Left ventricle myocardium inferior (tissue), 1 donor: Measurements from ENCODE around the gene ERBB2. TPM values are rescaled to one million over a fixed set of nuclear protein-coding genes. Genes with fewer than 3 reads are reported as not detected.
A peak's percentile ranks its signal among the peaks of the same experiment; 100 is the strongest.
"Not testable (repeated sequence)": the region's sequence is repeated elsewhere in the genome, so short reads cannot be mapped to it uniquely, and the experiment has no call there.

ENCODE experiments used
- DNase-seq: peaks from one replicate; pipeline ENCODE4 v3.0.0-alpha.2; 2020
- H3K27ac ChIP-seq: fragments of 200-600 bp; replicated peaks from 2 replicates; pipeline ENCODE4 v1.8.0; 2021
- H3K27me3 ChIP-seq: fragments of 200-600 bp; 2 replicates; pipeline ENCODE4 v1.8.0; 2021; ENCODE audit warnings: low read depth
- H3K36me3 ChIP-seq: fragments of 200-600 bp; 2 replicates; pipeline ENCODE4 v1.8.0; 2021
- H3K4me1 ChIP-seq: fragments of 200-600 bp; 2 replicates; pipeline ENCODE4 v1.8.0; 2021
- H3K4me3 ChIP-seq: fragments of 200-600 bp; 2 replicates; pipeline ENCODE4 v1.8.0; 2021; ENCODE audit warnings: mild to moderate bottlenecking, moderate library complexity
- H3K9me3 ChIP-seq: fragments of 200-600 bp; replicated peaks from 2 replicates; pipeline ENCODE4 v1.8.0; 2021
- CTCF ChIP-seq: fragments of 200-600 bp; IDR thresholded peaks from 2 replicates; pipeline ENCODE4 v1.8.0; 2021; ENCODE audit warnings: antibody characterized with exemption, mild to moderate bottlenecking, borderline replicate concordance
- intact Hi-C: fragments of 100-400 bp; cut with micrococcal nuclease; formaldehyde crosslinking; loops from one replicate; pipeline ENCODE4 v1.11.0; 2022
- total RNA-seq: library from RNA; stranded (reverse); fragmentation: NEBNext Ultra II Directional; extraction: Animal tissue kit (Norgen Biotek cat#: 25700); gene quantifications from one replicate; pipeline ENCODE4 v1.2.1, GENCODE V29; 2021
- donor health status: DM: no; HTN: yes; CAD: no; lungs with severe emphysema.

ERBB2 gene
- total RNA-seq, 1 donor from 2014 or later = 61.0 TPM

DNA sequence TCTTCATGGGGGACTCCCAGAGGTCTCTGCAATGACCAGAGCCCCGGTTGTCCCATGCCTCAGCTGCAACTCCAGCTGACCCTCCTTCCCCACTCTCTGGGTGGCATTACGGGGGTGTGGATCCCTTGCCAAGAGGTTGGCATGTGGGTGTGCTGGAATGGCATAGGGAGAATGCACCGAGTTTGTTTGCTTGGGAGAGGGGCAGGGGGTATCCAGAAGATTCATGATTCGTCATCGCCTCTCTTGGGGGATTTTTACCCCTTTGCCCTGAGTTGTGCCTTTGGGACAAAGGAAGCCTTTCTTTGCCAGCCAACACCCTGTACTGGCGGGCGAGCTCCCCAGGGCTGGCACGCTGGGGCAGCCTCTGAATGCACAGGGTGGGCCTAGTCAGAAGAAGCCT lies 6.5 kb downstream of the ERBB2 start:
- Histone ChIP-seq H3K27ac (peak overlapping the region; percentile 90), H3K4me3 (no peak overlapping the region), H3K9me3 (no peaks in the 10 kb centered on the region), H3K27me3 (no peaks in the 10 kb centered on the region), H3K4me1 (peaks cover 60% of the 10 kb centered on the region), H3K36me3 (peaks cover 46% of the 10 kb centered on the region)
- no peak for DNase-seq
- TF ChIP-seq CTCF = no peak
- intact Hi-C loops = no loop called here

DNA sequence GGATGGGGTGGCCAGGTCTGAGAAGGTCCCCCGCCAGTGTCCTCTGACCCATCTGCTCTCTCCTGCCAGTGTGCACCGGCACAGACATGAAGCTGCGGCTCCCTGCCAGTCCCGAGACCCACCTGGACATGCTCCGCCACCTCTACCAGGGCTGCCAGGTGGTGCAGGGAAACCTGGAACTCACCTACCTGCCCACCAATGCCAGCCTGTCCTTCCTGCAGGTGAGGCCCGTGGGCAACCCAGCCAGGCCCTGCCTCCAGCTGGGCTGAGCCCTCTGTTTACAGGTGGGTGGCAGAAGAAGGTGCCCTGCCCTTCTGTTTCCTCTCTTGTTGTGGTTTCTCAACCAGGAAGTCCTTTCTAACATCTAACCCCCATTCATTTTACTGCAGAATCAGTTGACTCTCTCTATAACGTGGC lies 7.1 kb downstream of the ERBB2 start:
- Histone ChIP-seq H3K4me3 (no peak overlapping the region), H3K36me3 (peaks cover 52% of the 10 kb centered on the region), H3K27me3 (no peaks in the 10 kb centered on the region), H3K4me1 (peaks cover 54% of the 10 kb centered on the region), H3K9me3 (no peaks in the 10 kb centered on the region), H3K27ac (peak overlapping the region; percentile 90)
- intact Hi-C loops = no loop called here
- DNase-seq = no peak
- no peak for TF ChIP-seq CTCF

GRCh38 chr17:39709319-39709997 lies 9.6 kb downstream of the ERBB2 start:
- intact Hi-C loops = no loop called here
- Histone ChIP-seq H3K4me3 (no peak overlapping the region), H3K36me3 (peaks cover 76% of the 10 kb centered on the region), H3K27me3 (no peaks in the 10 kb centered on the region), H3K4me1 (peaks cover 29% of the 10 kb centered on the region), H3K27ac (no peak overlapping the region), H3K9me3 (no peaks in the 10 kb centered on the region)
- no peak for TF ChIP-seq CTCF
- no peak for DNase-seq

DNA sequence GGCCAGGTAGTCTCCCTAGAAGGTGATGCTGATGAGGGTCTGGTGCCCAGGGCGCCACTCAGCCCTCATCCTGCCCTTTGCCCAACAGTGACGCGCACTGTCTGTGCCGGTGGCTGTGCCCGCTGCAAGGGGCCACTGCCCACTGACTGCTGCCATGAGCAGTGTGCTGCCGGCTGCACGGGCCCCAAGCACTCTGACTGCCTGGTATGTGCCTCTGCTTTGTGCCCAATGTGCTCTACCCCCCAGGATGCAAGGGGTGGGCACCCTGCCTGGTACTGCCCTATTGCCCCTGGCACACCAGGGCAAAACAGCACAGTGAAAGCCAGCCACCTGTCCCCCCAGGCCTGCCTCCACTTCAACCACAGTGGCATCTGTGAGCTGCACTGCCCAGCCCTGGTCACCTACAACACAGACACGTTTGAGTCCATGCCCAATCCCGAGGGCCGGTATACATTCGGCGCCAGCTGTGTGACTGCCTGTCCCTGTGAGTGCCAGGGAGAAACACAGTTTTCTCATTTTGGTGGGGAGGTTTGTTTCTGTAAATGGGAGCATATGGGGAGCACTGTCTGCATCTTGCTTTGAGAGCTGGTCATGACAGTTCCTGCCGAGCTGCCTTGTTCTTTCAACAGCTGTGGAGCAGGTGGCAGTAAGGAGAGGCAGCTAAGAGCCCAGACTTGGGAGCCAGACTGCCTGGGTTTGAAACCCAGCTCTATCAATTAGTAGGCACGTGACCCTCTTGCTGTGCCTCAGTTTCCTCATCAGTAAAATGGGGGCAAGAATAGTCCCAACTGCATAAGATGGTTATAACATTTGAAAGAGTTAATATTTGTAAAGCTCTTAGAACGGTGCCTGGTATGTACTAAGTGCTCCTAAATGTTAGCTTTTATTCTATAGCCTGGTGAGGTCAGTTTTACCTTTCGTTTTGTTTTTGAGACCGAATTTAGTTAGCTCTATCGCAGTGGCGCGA lies 10.4 kb downstream of the ERBB2 start:
- H3K4me1 ChIP-seq = peaks cover 21% of the 10 kb centered on the region
- H3K4me3 ChIP-seq = no peak overlapping the region
- H3K36me3 ChIP-seq = peaks cover 84% of the 10 kb centered on the region
- H3K27ac ChIP-seq = no peak overlapping the region
- TF ChIP-seq CTCF = no peak
- intact Hi-C loops = no loop called here
- H3K9me3 ChIP-seq = no peaks in the 10 kb centered on the region
- DNase-seq = no peak
- no peaks in the 10 kb centered on the region for H3K27me3 ChIP-seq

GRCh38 chr17:39711071-39711470 lies 11.2 kb downstream of the ERBB2 start:
- H3K36me3 ChIP-seq = peaks cover 92% of the 10 kb centered on the region
- H3K4me3 ChIP-seq, H3K9me3 ChIP-seq, H3K27me3 ChIP-seq, DNase-seq, H3K27ac ChIP-seq, intact Hi-C loops: not testable (repeated sequence)
- H3K4me1 ChIP-seq = peaks cover 20% of the 10 kb centered on the region

GRCh38 chr17:39711851-39712250 lies 12.0 kb downstream of the ERBB2 start:
- intact Hi-C loops = no loop called here
- H3K4me3 ChIP-seq = no peak overlapping the region
- DNase-seq = no peak
- no peak for TF ChIP-seq CTCF
- H3K27ac ChIP-seq = no peak overlapping the region
- peaks cover 96% of the 10 kb centered on the region for H3K36me3 ChIP-seq
- H3K27me3 ChIP-seq = no peaks in the 10 kb centered on the region
- peaks cover 20% of the 10 kb centered on the region for H3K4me1 ChIP-seq
- H3K9me3 ChIP-seq = no peaks in the 10 kb centered on the region
